GM12864 (cell line): Measurements from ENCODE around the gene TNIK.
"Not testable (repeated sequence)": the region's sequence is repeated elsewhere in the genome, so short reads cannot be mapped to it uniquely, and the experiment has no call there.

ENCODE experiments used
- DNase-seq: peaks from one replicate; pipeline ENCODE4 v3.0.0-alpha.2; 2011; ENCODE audit warnings: low read depth
- H3K4me3 ChIP-seq: 2 replicates; pipeline ENCODE4 v1.5.1; 2011; ENCODE audit warnings: mild to moderate bottlenecking, low read depth, low read length, control low read depth
- TF ChIP-seq, protein P1 (sequence below): IDR thresholded peaks from 2 replicates; pipeline ENCODE4 v1.5.1; 2011; ENCODE audit warnings: low read depth, mild to moderate bottlenecking, moderate library complexity, low read length, control low read depth, inconsistent platforms; ENCODE audit errors: missing control alignments

The TNIK gene

DNA sequence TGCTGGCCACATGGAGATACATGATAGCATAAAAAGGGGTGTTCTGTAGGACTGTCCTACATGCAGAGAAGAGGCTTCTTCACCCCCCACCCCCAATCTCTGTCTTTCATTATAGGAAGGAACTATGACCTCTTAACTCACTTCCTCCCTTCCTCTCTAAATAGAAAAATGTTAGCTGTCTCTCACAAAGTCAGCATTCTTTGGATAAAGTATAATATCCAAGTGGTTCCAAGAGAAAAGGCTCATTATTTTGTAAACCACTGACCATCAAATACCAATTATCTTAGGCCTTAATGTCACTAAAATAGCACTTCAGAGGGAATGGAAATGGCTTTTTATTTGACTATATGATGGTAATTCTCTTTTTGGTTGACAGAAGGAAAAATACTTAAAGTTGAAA lies 338.4 kb downstream of the TNIK start:
- TF ChIP-seq, protein P1, sequence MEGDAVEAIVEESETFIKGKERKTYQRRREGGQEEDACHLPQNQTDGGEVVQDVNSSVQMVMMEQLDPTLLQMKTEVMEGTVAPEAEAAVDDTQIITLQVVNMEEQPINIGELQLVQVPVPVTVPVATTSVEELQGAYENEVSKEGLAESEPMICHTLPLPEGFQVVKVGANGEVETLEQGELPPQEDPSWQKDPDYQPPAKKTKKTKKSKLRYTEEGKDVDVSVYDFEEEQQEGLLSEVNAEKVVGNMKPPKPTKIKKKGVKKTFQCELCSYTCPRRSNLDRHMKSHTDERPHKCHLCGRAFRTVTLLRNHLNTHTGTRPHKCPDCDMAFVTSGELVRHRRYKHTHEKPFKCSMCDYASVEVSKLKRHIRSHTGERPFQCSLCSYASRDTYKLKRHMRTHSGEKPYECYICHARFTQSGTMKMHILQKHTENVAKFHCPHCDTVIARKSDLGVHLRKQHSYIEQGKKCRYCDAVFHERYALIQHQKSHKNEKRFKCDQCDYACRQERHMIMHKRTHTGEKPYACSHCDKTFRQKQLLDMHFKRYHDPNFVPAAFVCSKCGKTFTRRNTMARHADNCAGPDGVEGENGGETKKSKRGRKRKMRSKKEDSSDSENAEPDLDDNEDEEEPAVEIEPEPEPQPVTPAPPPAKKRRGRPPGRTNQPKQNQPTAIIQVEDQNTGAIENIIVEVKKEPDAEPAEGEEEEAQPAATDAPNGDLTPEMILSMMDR = no peak
- no peak overlapping the region for H3K4me3 ChIP-seq
- no peak for DNase-seq

DNA sequence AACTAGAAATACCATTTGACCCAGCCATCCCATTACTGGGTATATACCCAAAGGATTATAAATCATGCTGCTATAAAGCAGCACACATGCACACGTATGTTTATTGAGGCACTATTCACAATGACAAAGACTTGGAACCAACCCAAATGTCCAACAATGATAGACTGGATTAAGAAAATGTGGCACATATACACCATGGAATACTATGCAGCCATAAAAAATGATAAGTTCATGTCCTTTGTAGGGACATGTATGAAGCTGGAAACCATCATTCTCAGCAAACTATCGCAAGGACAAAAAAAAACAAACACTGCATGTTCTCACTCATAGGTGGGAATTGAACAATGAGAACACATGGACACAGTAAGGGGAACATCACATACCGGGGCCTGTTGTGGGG lies 340.8 kb downstream of the TNIK start:
- H3K4me3 ChIP-seq, DNase-seq: not testable (repeated sequence)

DNA sequence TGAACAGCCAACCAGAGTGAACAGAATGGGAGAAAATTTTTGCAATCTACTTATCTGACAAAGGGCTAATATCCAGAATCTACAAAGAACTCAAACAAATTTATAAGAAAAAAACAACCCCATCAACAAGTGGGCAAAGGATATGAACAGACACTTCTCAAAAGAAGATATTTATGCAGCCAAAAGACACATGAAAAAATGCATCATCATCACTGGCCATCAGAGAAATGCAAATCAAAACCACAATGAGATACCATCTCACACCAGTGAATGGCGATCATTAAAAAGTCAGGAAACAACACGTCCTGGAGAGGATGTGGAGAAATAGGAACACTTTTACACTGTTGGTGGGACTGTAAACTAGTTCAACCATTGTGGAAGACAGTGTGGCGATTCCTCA lies 341.2 kb downstream of the TNIK start:
- not testable (repeated sequence) for H3K4me3 ChIP-seq, DNase-seq

DNA sequence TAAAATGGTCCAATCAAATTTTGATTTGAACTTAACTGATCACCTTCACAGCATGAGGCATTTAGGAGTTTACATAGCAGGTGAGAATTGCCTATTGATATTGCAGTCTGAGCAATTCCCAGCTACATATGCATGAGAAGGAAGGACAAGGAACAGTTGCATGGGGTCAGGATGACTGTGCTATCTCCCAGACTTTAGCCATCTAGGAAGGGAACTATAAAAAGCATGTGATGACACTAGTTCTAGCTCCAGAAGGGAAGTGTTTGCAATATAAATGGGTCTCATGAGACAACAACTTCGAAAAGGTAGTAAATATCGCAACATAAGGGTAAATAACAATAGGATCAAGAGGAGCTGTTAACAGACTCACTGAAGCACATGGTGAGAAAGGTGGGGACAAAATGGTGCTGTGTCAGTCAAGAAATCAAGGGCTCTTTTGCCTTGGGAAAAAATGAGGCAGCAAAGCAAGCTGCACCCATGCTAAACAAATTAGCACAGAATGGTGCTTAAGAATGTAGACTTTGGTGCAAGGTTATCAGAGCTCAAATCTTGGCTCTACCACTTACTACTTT lies 343.3 kb downstream of the TNIK start:
- H3K4me3 ChIP-seq = no peak overlapping the region
- TF ChIP-seq, protein P1 = no peak
- DNase-seq = no peak

DNA sequence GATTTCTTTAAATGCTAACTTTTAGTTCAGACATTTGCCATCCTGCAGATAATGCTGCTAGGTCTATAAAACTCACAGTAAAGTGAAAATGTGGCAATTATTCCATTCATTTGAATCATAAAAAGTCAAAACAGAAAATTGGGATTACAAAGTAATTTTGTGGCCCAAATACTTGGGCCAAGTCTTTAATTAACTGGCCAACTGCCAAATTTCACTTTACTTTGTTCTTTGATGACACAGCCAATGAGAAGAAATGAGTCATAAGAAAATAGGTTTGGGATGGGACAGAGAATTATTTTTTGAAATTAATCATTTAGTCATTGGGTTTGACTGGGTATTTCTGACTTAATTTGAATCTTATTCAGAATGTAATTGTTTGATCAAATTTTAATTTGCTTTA lies 343.8 kb downstream of the TNIK start:
- DNase-seq = no peak
- no peak overlapping the region for H3K4me3 ChIP-seq
- TF ChIP-seq, protein P1 = no peak

DNA sequence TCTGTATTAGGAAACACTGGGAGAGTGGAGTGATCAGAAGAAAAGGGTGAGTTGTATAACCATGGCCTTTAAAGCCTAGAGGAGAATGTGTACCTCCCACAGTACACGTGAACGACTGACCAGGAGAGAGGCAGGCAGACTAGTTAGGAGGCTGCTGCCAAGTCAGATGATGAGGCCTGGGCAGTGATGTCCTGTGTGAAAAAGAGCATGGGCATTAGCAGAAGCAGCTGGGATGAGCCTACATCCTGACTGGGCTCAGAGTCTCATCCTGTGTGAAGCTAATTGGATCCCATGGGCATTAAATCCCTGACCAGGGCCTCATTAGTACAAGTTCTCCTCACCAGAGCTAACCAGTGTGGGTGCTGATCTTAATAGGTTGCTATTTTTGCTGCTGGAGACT lies 344.5 kb downstream of the TNIK start:
- no peak overlapping the region for H3K4me3 ChIP-seq
- TF ChIP-seq, protein P1 = no peak
- no peak for DNase-seq

DNA sequence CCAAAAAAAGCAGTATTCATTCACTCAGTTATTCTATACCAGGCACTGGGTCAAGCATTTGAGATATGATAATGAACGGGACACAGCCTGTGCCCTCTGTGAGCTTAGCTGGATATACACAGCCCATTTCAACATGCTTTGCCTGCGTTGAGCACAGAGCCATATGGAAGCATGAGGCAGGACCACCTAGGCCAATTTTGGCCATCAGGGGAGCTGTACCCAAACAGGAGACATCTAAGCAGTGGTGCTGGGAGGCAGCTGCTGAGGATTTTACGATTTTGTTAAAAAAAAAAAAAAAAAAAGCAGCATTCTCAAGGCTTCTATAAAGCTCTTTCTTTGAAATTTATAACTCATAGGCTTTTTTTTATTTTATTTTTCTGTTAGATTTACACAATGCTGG lies 346.5 kb downstream of the TNIK start:
- TF ChIP-seq, protein P1 = no peak
- DNase-seq = no peak
- no peak overlapping the region for H3K4me3 ChIP-seq

DNA sequence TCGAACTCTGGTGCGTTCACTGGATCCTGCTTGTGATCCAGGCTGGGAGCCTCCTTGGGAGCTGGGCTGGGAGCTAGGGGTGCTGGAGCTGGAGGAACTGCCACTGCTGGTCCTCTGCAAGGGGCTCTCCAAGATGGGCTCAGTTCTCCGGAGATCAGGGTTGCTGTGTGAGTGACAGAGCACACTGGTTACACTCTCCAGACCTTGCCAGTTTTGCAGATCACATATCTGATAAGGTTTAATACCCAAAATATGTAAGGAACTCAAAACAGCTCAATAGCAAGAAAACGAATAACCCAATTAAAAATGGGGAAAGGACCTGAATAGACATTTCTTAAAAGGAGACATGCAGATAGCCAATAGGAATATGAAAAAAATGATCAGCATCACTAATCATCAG lies 349.5 kb downstream of the TNIK start:
- TF ChIP-seq, protein P1 = no peak
- DNase-seq = no peak
- H3K4me3 ChIP-seq = no peak overlapping the region
